Liver (tissue), 9 donors: ENCODE measurements around the gene TBCD. TPM values are rescaled to one million over a fixed set of nuclear protein-coding genes. Genes with fewer than 3 reads are reported as not detected.

Source experiments
- DNase-seq: peaks from one replicate; pipeline ENCODE4 v3.0.0-alpha.2; 2017; ENCODE audit warnings: low spot score
- H3K27ac ChIP-seq, 2 donors: one replicate each; pipeline ENCODE4 v1.7.0; 2013; ENCODE audit warnings: inconsistent platforms in 2 of 2, low read length in 2 of 2, control low read depth in 1 of 2, low read depth in 1 of 2, mild to moderate bottlenecking in 1 of 2
- H3K27me3 ChIP-seq, 4 donors: one replicate each; pipeline versions ENCODE4 v1.6.1 to v1.7.0; 2013; ENCODE audit warnings: low read length in 3 of 4, inconsistent platforms in 1 of 4, mild to moderate bottlenecking in 1 of 4, moderate library complexity in 1 of 4; ENCODE audit not compliant: control insufficient read depth in 4 of 4, insufficient read depth in 4 of 4
- H3K36me3 ChIP-seq, 4 donors: one replicate each; pipeline versions ENCODE4 v1.6.1 to v1.7.0; 2013; ENCODE audit warnings: low read length in 3 of 4, mild to moderate bottlenecking in 3 of 4, low read depth in 1 of 4, moderate library complexity in 1 of 4; ENCODE audit not compliant: control insufficient read depth in 4 of 4, insufficient read depth in 3 of 4
- H3K4me1 ChIP-seq, 4 donors: one replicate each; pipeline versions ENCODE4 v1.6.1 to v1.7.0; 2013; ENCODE audit warnings: low read length in 3 of 4, mild to moderate bottlenecking in 3 of 4, moderate library complexity in 1 of 4; ENCODE audit not compliant: control insufficient read depth in 4 of 4, insufficient read depth in 4 of 4
- H3K4me3 ChIP-seq, 3 donors: one replicate each; pipeline versions ENCODE4 v1.6.1 to v1.7.0; 2013; ENCODE audit warnings: low read length in 3 of 3, control low read depth in 1 of 3, low read depth in 1 of 3, mild to moderate bottlenecking in 1 of 3
- H3K9ac ChIP-seq, 2 donors: one replicate each; pipeline ENCODE4 v1.7.0; 2013; ENCODE audit warnings: low read length in 2 of 2, mild to moderate bottlenecking in 2 of 2, moderate library complexity in 2 of 2, control low read depth in 1 of 2, low read depth in 1 of 2
- H3K9me3 ChIP-seq, 4 donors: one replicate each; pipeline versions ENCODE4 v1.6.1 to v1.7.0; 2013; ENCODE audit warnings: low read length in 3 of 4; ENCODE audit not compliant: control insufficient read depth in 4 of 4
- ATF3 ChIP-seq: IDR thresholded peaks from 2 replicates; pipeline ENCODE4 v1.6.1; 2016; ENCODE audit warnings: antibody characterized with exemption
- CTCF ChIP-seq: fragments of 150-350 bp; IDR thresholded peaks from 2 replicates; pipeline ENCODE4 v1.5.1; 2017; ENCODE audit warnings: improper control_type of control experiment, low read depth, low read length; ENCODE audit not compliant: missing input control
- EGR1 ChIP-seq, 2 donors: IDR thresholded peaks; 2 replicates each; pipeline ENCODE4 v1.6.1; 2016 to 2018; ENCODE audit warnings: antibody characterized with exemption in 2 of 2, low read depth in 2 of 2
- FOXA1 ChIP-seq: IDR thresholded peaks from 2 replicates; pipeline ENCODE4 v1.6.1; 2016; ENCODE audit warnings: antibody characterized with exemption
- FOXA2 ChIP-seq: IDR thresholded peaks from 2 replicates; pipeline ENCODE4 v1.6.1; 2016; ENCODE audit warnings: antibody characterized with exemption
- GABPA ChIP-seq, 2 donors: IDR thresholded peaks in 1 of 2; conservative IDR thresholded peaks in 1 of 2; 2 replicates each; pipeline ENCODE4 v1.6.1; 2016; ENCODE audit warnings: antibody characterized with exemption in 2 of 2, mild to moderate bottlenecking in 1 of 2, moderate library complexity in 1 of 2
- HNF4A ChIP-seq, 2 donors: conservative IDR thresholded peaks; 2 replicates each; pipeline ENCODE4 v1.6.1; 2016; ENCODE audit warnings: antibody characterized with exemption in 2 of 2, mild to moderate bottlenecking in 2 of 2
- HNF4G ChIP-seq: IDR thresholded peaks from 2 replicates; pipeline ENCODE4 v1.6.1; 2016; ENCODE audit warnings: antibody characterized with exemption
- JUND ChIP-seq, 2 donors: IDR thresholded peaks; 2 replicates each; pipeline ENCODE4 v1.6.1; 2016; ENCODE audit warnings: antibody characterized with exemption in 2 of 2
- MAX ChIP-seq: IDR thresholded peaks from 2 replicates; pipeline ENCODE4 v1.6.1; 2016; ENCODE audit warnings: antibody characterized with exemption
- NR2F2 ChIP-seq: IDR thresholded peaks from 2 replicates; pipeline ENCODE4 v1.6.1; 2016; ENCODE audit warnings: antibody characterized with exemption
- RAD21 ChIP-seq, 2 donors: IDR thresholded peaks; 2 replicates each; pipeline ENCODE4 v1.6.1; 2016; ENCODE audit warnings: antibody characterized with exemption in 2 of 2, mild to moderate bottlenecking in 2 of 2
- REST ChIP-seq: IDR thresholded peaks from 2 replicates; pipeline ENCODE4 v1.6.1; 2016; ENCODE audit warnings: antibody characterized with exemption, mild to moderate bottlenecking
- RXRA ChIP-seq, 2 donors: IDR thresholded peaks; 2 replicates each; pipeline ENCODE4 v1.6.1; 2017 to 2018; ENCODE audit warnings: antibody characterized with exemption in 2 of 2, mild to moderate bottlenecking in 1 of 2
- SP1 ChIP-seq: IDR thresholded peaks from 2 replicates; pipeline ENCODE4 v1.6.1; 2018; ENCODE audit warnings: antibody characterized with exemption, mild to moderate bottlenecking
- TAF1 ChIP-seq: conservative IDR thresholded peaks from 2 replicates; pipeline ENCODE4 v1.6.1; 2016; ENCODE audit warnings: antibody characterized with exemption, mild to moderate bottlenecking
- YY1 ChIP-seq: IDR thresholded peaks from 2 replicates; pipeline ENCODE4 v1.6.1; 2016; ENCODE audit warnings: antibody characterized with exemption, mild to moderate bottlenecking
- ZBTB33 ChIP-seq: IDR thresholded peaks from 2 replicates; pipeline ENCODE4 v1.6.1; 2016; ENCODE audit warnings: antibody characterized with exemption
- WGBS: extraction: QIAGEN DNeasy Blood & Tissue Kit; methylation state at CpG from one replicate; pipeline ENCODE4 v1.1.7; 2013; 5-methylcytosine and 5-hydroxymethylcytosine counted together
- polyA plus RNA-seq, 2 donors: library from polyadenylated mRNA; stranded (reverse) in 1 of 2; unstranded in 1 of 2; fragments of 200-250 nt in 1 of 2; fragments of >200 nt in 1 of 2; fragmentation: Nextera tagmentation in 1 of 2; extraction: Ambion mirVana in 1 of 2; gene quantifications; one replicate each; pipeline versions ENCODE4 v1.2.1 to v1.2.3, GENCODE V29; 2013 to 2015
- total RNA-seq, 2 donors: library from RNA; depleted of rRNA; stranded (reverse); fragments of >200 nt; gene quantifications; one replicate each; pipeline ENCODE4 v1.2.3, GENCODE V29; 2014
- donor health status: healthy.
- donor health status: healthy.
- donor health status: healthy.
- donor health status: healthy.
- donor health status: healthy.

The TBCD gene
- total and polyA plus RNA-seq, 4 donors = 29.8 to 42.2 (median 33.0) TPM

GRCh38 chr17:82895087-82895486 is 143.2 kb downstream of the TBCD start:
- no peaks in the 10 kb centered on the region for H3K27me3 ChIP-seq
- H3K27ac ChIP-seq = no peak overlapping the region
- H3K9me3 ChIP-seq = no peaks in the 10 kb centered on the region
- H3K36me3 ChIP-seq = peaks cover 0 to 7% (median 0%) of the 10 kb centered on the region in 4 donors
- no peak for TF ChIP-seq ZBTB33
- no peak for TF ChIP-seq JUND (IDR thresholded peaks at IDR 0.05)
- TF ChIP-seq MAX = no peak
- no peak for TF ChIP-seq REST
- TF ChIP-seq RXRA (IDR thresholded peaks at IDR 0.05) = no peak
- TF ChIP-seq GABPA (IDR thresholded peaks at IDR 0.05 in 1 of 2, conservative IDR thresholded peaks at IDR 0.05 in 1 of 2) = no peak
- TF ChIP-seq HNF4G = no peak
- TF ChIP-seq FOXA2 = no peak
- peaks cover 0 to 3% (median 2%) of the 10 kb centered on the region in 4 donors for H3K4me1 ChIP-seq
- no peak overlapping the region for H3K9ac ChIP-seq
- no peak for DNase-seq
- 90% methylated on average over 12 of the region's 12 CpGs for WGBS
- H3K4me3 ChIP-seq = no peak overlapping the region

GRCh38 chr17:82896071-82897000 is 144.5 kb downstream of the TBCD start:
- Histone ChIP-seq H3K9ac (no peak overlapping the region), H3K4me3 (no peak overlapping the region), H3K36me3 (peaks cover 0 to 13% (median 3%) of the 10 kb centered on the region in 4 donors), H3K27me3 (no peaks in the 10 kb centered on the region), H3K4me1 (peaks cover 0 to 2% (median 0%) of the 10 kb centered on the region in 4 donors), H3K27ac (no peak overlapping the region), H3K9me3 (no peaks in the 10 kb centered on the region)
- no peak for DNase-seq
- WGBS = 95% methylated on average over 29 of the region's 29 CpGs
- TF ChIP-seq ZBTB33 (no peak), TAF1 (no peak), YY1 (no peak), HNF4A (conservative IDR thresholded peaks at IDR 0.05) (no peak), JUND (IDR thresholded peaks at IDR 0.05) (no peak), SP1 (no peak), RXRA (IDR thresholded peaks at IDR 0.05) (no peak), CTCF (no peak), MAX (no peak), GABPA (IDR thresholded peaks at IDR 0.05 in 1 of 2, conservative IDR thresholded peaks at IDR 0.05 in 1 of 2) (no peak), FOXA2 (no peak), ATF3 (no peak), NR2F2 (no peak), FOXA1 (no peak), RAD21 (IDR thresholded peaks at IDR 0.05) (no peak), EGR1 (IDR thresholded peaks at IDR 0.05; ENCODE audit: low read depth in 2 of 2) (no peak)
